Smooth muscle cell (in vitro differentiated cells): Measurements from ENCODE around the gene MACROD1. TPM values are rescaled to one million over a fixed set of nuclear protein-coding genes. Genes with fewer than 3 reads are reported as not detected.

Experiments
- DNase-seq: peaks from one replicate; lab custom pipeline; 2025; ENCODE audit not compliant: unreplicated experiment; lab: John Stamatoyannopoulos, UW
- H2AFZ ChIP-seq: fragments of 200-600 bp; sonication (generic); 2 replicates; pipeline ENCODE4 v1.6.0; 2016; ENCODE audit warnings: antibody characterized with exemption, low read depth, mild to moderate bottlenecking
- H3F3A ChIP-seq: fragments of 200-600 bp; sonication (generic); 2 replicates; pipeline ENCODE4 v1.6.0; 2017; ENCODE audit warnings: antibody characterized with exemption, low read depth
- H3K27ac ChIP-seq: fragments of 200-600 bp; sonication (generic); 2 replicates; pipeline ENCODE4 v1.5.1; 2016; ENCODE audit warnings: low read depth, mild to moderate bottlenecking
- H3K27me3 ChIP-seq: fragments of 200-600 bp; sonication (generic); 2 replicates; pipeline ENCODE4 v1.6.1; 2016; ENCODE audit warnings: low read depth, mild to moderate bottlenecking
- H3K36me3 ChIP-seq: fragments of 200-600 bp; sonication (generic); 2 replicates; pipeline ENCODE4 v1.5.1; 2016; ENCODE audit warnings: low read depth
- H3K4me1 ChIP-seq: fragments of 200-600 bp; sonication (generic); 2 replicates; pipeline ENCODE4 v1.5.1; 2016; ENCODE audit warnings: low read depth
- H3K4me2 ChIP-seq: fragments of 200-600 bp; sonication (generic); 2 replicates; pipeline ENCODE4 v1.6.0; 2016; ENCODE audit warnings: mild to moderate bottlenecking
- H3K4me3 ChIP-seq: fragments of 200-600 bp; sonication (generic); 2 replicates; pipeline ENCODE4 v1.5.1; 2016; ENCODE audit warnings: mild to moderate bottlenecking
- H3K79me2 ChIP-seq: fragments of 200-600 bp; sonication (generic); 2 replicates; pipeline ENCODE4 v1.6.0; 2016; ENCODE audit warnings: low read depth, mild to moderate bottlenecking
- H3K9ac ChIP-seq: fragments of 200-600 bp; sonication (generic); 2 replicates; pipeline ENCODE4 v1.6.0; 2016; ENCODE audit warnings: low read depth
- H3K9me3 ChIP-seq: fragments of 200-600 bp; sonication (generic); replicated peaks from 2 replicates; pipeline ENCODE4 v1.5.1; 2016; ENCODE audit warnings: low read depth
- H4K20me1 ChIP-seq: fragments of 200-600 bp; sonication (generic); 2 replicates; pipeline ENCODE4 v1.6.0; 2016; ENCODE audit warnings: low read depth
- WGBS: methylation state at CpG from one replicate; pipeline ENCODE4 v1.1.7; 2016; ENCODE audit warnings: low lambda C conversion rate; 5-methylcytosine and 5-hydroxymethylcytosine counted together
- polyA plus RNA-seq: library from polyadenylated mRNA; unstranded; fragments of >200 nt; fragmentation: Nextera tagmentation; extraction: Ambion mirVana; gene quantifications from 2 replicates; pipeline ENCODE4 v1.2.1, GENCODE V29; 2016
- total RNA-seq: library from RNA; depleted of rRNA; stranded (reverse); fragments of >200 nt; gene quantifications from 2 replicates; pipeline ENCODE4 v1.2.3, GENCODE V29; 2014
- TF ChIP-seq, protein P1 (sequence below): fragments of 200-600 bp; sonication (generic); IDR thresholded peaks from 2 replicates; pipeline ENCODE4 v1.5.1; 2017; ENCODE audit warnings: borderline replicate concordance, mild to moderate bottlenecking, antibody characterized with exemption; ENCODE audit not compliant: insufficient read depth, poor library complexity, severe bottlenecking

Gene MACROD1
- total and polyA plus RNA-seq, 2 experiments from 2014 or later: 9.2 to 32.6 TPM

DNA sequence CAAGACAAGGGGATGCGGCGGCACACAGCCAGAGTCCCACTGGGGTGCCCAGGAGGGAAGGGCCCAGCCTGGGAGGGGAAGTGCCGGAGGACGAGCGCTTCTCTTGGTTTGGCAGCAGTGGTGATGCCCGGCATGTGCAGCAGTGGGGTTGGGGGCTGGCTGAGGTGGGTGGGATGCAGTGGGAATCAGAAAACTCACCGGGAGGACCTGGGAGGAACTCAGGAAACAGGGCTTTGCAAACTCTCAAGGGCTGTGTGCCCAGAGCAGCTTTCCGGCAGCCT is 43.6 kb upstream of the MACROD1 start:
- no peak for DNase-seq
- Histone ChIP-seq H3K9me3 (no peaks in the 10 kb centered on the region), H3K36me3 (no peaks in the 10 kb centered on the region), H3K4me2 (no peak overlapping the region), H4K20me1 (no peaks in the 10 kb centered on the region), H2AFZ (no peak overlapping the region), H3K4me3 (no peak overlapping the region), H3K9ac (no peak overlapping the region), H3K27me3 (no peaks in the 10 kb centered on the region), H3K27ac (no peak overlapping the region), H3K79me2 (no peaks in the 10 kb centered on the region), H3F3A (no peaks in the 10 kb centered on the region), H3K4me1 (no peaks in the 10 kb centered on the region)
- 100% methylated on average over 8 of the region's 8 CpGs for WGBS
- TF ChIP-seq, protein P1, sequence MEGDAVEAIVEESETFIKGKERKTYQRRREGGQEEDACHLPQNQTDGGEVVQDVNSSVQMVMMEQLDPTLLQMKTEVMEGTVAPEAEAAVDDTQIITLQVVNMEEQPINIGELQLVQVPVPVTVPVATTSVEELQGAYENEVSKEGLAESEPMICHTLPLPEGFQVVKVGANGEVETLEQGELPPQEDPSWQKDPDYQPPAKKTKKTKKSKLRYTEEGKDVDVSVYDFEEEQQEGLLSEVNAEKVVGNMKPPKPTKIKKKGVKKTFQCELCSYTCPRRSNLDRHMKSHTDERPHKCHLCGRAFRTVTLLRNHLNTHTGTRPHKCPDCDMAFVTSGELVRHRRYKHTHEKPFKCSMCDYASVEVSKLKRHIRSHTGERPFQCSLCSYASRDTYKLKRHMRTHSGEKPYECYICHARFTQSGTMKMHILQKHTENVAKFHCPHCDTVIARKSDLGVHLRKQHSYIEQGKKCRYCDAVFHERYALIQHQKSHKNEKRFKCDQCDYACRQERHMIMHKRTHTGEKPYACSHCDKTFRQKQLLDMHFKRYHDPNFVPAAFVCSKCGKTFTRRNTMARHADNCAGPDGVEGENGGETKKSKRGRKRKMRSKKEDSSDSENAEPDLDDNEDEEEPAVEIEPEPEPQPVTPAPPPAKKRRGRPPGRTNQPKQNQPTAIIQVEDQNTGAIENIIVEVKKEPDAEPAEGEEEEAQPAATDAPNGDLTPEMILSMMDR: no peak

DNA sequence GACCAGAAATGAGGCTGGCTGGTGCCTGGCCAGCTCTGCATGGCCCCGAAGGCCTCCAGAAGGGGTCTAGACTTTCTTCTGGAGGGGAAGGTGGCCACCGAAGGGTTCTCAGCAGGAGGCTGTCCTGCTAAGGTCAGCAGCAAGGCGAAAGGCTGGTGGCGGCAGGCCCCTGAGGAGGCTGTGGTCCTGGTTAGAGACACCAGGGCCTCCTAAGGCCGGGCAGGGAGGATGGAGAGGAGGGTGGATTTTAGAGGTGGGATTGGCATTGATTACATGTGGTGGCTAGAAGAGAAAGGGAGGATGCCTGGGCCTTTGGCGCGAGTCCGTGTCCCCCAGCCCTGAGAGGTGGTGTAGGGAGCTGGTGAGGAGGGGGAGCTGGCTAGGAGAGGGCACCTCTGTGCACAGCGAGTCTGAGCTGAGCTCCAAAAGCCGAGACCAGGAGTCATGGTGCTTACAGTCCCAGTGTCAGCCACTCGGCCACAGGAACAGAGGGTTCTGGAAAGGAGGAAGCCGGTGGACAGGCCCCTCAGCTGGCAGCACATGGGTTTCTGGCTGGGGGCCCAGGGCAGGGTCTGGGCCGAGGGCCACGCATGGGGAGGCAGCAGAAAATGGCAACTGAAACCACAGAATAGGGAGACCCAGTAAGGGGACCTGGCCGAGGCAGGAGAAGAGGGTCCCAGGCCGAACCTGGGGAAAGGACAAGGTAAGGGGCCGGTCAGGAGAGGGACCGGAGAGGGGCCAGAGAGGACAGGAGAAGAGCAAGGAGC is 43.1 kb upstream of the MACROD1 start:
- no peak overlapping the region for H3K27ac ChIP-seq
- DNase-seq: no peak
- no peaks in the 10 kb centered on the region for H3K27me3 ChIP-seq
- TF ChIP-seq, protein P1: no peak
- H3K4me1 ChIP-seq: no peaks in the 10 kb centered on the region
- no peaks in the 10 kb centered on the region for H4K20me1 ChIP-seq
- H3K9me3 ChIP-seq: no peaks in the 10 kb centered on the region
- H3K79me2 ChIP-seq: no peaks in the 10 kb centered on the region
- H3K9ac ChIP-seq: no peak overlapping the region
- H3K4me2 ChIP-seq: no peak overlapping the region
- no peak overlapping the region for H3K4me3 ChIP-seq
- 91% methylated on average over 14 of the region's 18 CpGs for WGBS
- H2AFZ ChIP-seq: no peak overlapping the region
- no peaks in the 10 kb centered on the region for H3F3A ChIP-seq
- H3K36me3 ChIP-seq: no peaks in the 10 kb centered on the region

DNA sequence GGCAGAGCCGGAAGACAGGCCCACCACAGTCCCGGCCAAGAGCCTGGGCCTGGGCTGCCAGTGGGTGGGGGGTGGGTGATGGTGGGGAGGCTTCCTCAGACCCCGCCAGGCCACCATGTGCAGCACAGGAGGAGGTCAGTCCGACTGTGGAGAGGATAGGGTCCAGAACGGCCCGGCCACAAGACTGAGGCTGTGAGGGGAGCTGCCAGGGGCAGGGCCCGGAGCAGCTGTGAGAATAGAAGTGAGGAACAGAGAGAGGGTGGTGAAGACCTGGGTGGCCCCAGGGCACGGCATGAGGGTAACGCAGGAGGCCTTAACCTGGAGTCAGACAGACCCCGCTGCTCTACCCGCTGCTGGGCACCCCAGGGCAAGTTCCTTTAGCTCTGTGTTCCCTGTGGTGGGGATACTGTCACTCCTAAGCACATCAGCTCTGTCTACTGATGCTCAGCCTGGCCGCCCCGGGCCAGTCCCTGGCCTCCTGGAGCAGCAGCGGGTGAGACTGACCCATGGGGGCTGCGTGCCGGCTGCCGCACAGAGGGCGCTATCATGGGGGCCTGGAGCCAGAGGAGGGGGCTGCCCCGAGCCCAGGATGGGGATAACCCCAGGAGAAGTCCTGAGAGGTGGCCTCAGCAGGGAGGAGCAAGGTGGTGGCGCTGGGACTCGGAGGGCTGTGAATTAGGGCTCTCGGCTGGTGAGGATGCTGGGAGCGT is 42.3 kb upstream of the MACROD1 start:
- H3F3A ChIP-seq: no peaks in the 10 kb centered on the region
- DNase-seq: no peak

More for the DNA sequence above, 42.3 kb upstream of the MACROD1 start:
- no peak overlapping the region for H3K4me3 ChIP-seq
- H2AFZ ChIP-seq: no peak overlapping the region
- TF ChIP-seq, protein P1: no peak
- peak overlapping the region; percentile 49 for H3K9ac ChIP-seq
- 93% methylated on average over 23 of the region's 23 CpGs for WGBS
- peak overlapping the region; percentile 15 for H3K4me2 ChIP-seq
- peaks cover 3% of the 10 kb centered on the region for H3K36me3 ChIP-seq
- H3K79me2 ChIP-seq: no peaks in the 10 kb centered on the region
- no peaks in the 10 kb centered on the region for H4K20me1 ChIP-seq
- H3K27me3 ChIP-seq: no peaks in the 10 kb centered on the region
- H3K27ac ChIP-seq: peak overlapping the region; percentile 47
- no peaks in the 10 kb centered on the region for H3K9me3 ChIP-seq
- H3K4me1 ChIP-seq: no peaks in the 10 kb centered on the region
